HL-60/S4 treated with phorbol 12-myristate 13-acetate at 8.2 ng/mL for 4 days and 3 days (cell line): Measurements from ENCODE around the gene IGF2BP3.

Experiments used
- in situ Hi-C: fragments of 300-500 bp; cut with MboI; formaldehyde crosslinking; loops from 2 replicates; pipeline ENCODE4 v1.15.0; 2022; ENCODE audit warnings: low sequenced_read_pairs

IGF2BP3 gene

GRCh38 chr7:23472556-23472955 is 2.3 kb upstream of the IGF2BP3 start:
- in situ Hi-C loops: no loop called here

GRCh38 chr7:23472046-23472445 is 1.8 kb upstream of the IGF2BP3 start:
- in situ Hi-C loops: no loop called here

- in situ Hi-C loops: no loop called here
Measured at GRCh38 chr7:23471106-23471859, 992 bp upstream of the IGF2BP3 start.

- in situ Hi-C loops: no loop called here
Measured at GRCh38 chr7:23469961-23470250, 385 bp downstream of the IGF2BP3 start.

GRCh38 chr7:23469150-23469960 is 936 bp downstream of the IGF2BP3 start:
- in situ Hi-C loops: no loop called here

- in situ Hi-C loops: no loop called here
Measured at GRCh38 chr7:23468526-23469149, 1.7 kb downstream of the IGF2BP3 start.

- in situ Hi-C loops: no loop called here
Measured at GRCh38 chr7:23467806-23468525, 2.3 kb downstream of the IGF2BP3 start.

- in situ Hi-C loops: no loop called here
Measured at GRCh38 chr7:23467291-23467805, 2.9 kb downstream of the IGF2BP3 start.

GRCh38 chr7:23462846-23463245 is 7.4 kb downstream of the IGF2BP3 start:
- in situ Hi-C loops: no loop called here

GRCh38 chr7:23458044-23458443 is 12.2 kb downstream of the IGF2BP3 start:
- in situ Hi-C loops: no loop called here

- in situ Hi-C loops: no loop called here
Measured at GRCh38 chr7:23456093-23456492, 14.2 kb downstream of the IGF2BP3 start.

GRCh38 chr7:23454881-23455526 is 15.3 kb downstream of the IGF2BP3 start:
- in situ Hi-C loops: no loop called here

GRCh38 chr7:23450518-23450917 is 19.8 kb downstream of the IGF2BP3 start:
- in situ Hi-C loops: no loop called here

GRCh38 chr7:23449941-23450340 is 20.4 kb downstream of the IGF2BP3 start:
- in situ Hi-C loops: no loop called here

GRCh38 chr7:23445326-23445725 is 25.0 kb downstream of the IGF2BP3 start:
- in situ Hi-C loops: no loop called here

- in situ Hi-C loops: no loop called here
Measured at GRCh38 chr7:23443974-23444373, 26.3 kb downstream of the IGF2BP3 start.

GRCh38 chr7:23438171-23438570 is 32.1 kb downstream of the IGF2BP3 start:
- in situ Hi-C loops: no loop called here

- in situ Hi-C loops: no loop called here
Measured at GRCh38 chr7:23434147-23434917, 36.0 kb downstream of the IGF2BP3 start.

GRCh38 chr7:23431702-23432199 is 38.5 kb downstream of the IGF2BP3 start:
- in situ Hi-C loops: no loop called here

GRCh38 chr7:23430893-23431259 is 39.4 kb downstream of the IGF2BP3 start:
- in situ Hi-C loops: no loop called here
